Measurements from ENCODE around the gene MXD3. TPM values are rescaled to one million over a fixed set of nuclear protein-coding genes. Genes with fewer than 3 reads are reported as not detected.
A peak's percentile ranks its signal among the peaks of the same experiment; 100 is the strongest.

The MXD3 gene
- total and polyA plus RNA-seq, 8 donors = 3.0 to 55.0 (median 6.5) TPM

- Histone ChIP-seq H3K4me3 (no peak overlapping the region), H3K4me1 (peaks cover 5 to 25% (median 24%) of the 10 kb centered on the region in 3 donors), H3K9me3 (no peaks in the 10 kb centered on the region), H3K36me3 (peaks cover 0 to 19% (median 8%) of the 10 kb centered on the region in 3 donors), H3K27me3 (no peaks in the 10 kb centered on the region), H3K27ac (peak overlapping the region in 3 of 4 donors; percentile 41 to 54 (median 52))
- no peak for TF ChIP-seq CTCF (IDR thresholded peaks at IDR 0.05)
- intact Hi-C loops (cut with DNase I) = loop anchor here in 1 of 3 donors (2.0 kb wide), 1 partner anchor 16 kb away; no protein-coding TSS in a partner anchor
- 89 to 92% methylated on average over 19 of the region's 19 CpGs for WGBS, 2 donors
- peak in 1 of 6 donors; percentile 25 for DNase-seq
- no peak for FAIRE-seq
- ATAC-seq = no peak
Measured at GRCh38 chr5:177328545-177329231, 17.0 kb upstream of the MXD3 start.

GRCh38 chr5:177327539-177328522 is 16.1 kb upstream of the MXD3 start:
- WGBS, 2 donors = 56 to 70% methylated on average over 28 of the region's 28 CpGs
- FAIRE-seq (no peak), ATAC-seq (peak; percentile 21 to 49 (median 38)), DNase-seq (peak in 5 of 6 donors; percentile 51 to 75 (median 57))
- H3K4me3 ChIP-seq = no peak overlapping the region
- peaks cover 5 to 25% (median 24%) of the 10 kb centered on the region in 3 donors for H3K4me1 ChIP-seq
- intact Hi-C loops (cut with DNase I) = loop anchor here in 1 of 3 donors (2.0 kb wide), 1 partner anchor 17 kb away; no protein-coding TSS in a partner anchor
- peak overlapping the region; percentile 37 to 54 (median 46) for H3K27ac ChIP-seq
- TF ChIP-seq CTCF (IDR thresholded peaks at IDR 0.05) = no peak
- H3K9me3 ChIP-seq = no peaks in the 10 kb centered on the region
- H3K36me3 ChIP-seq = peaks cover 0 to 10% (median 3%) of the 10 kb centered on the region in 3 donors
- H3K27me3 ChIP-seq = no peaks in the 10 kb centered on the region

GRCh38 chr5:177325868-177326381 is 14.2 kb upstream of the MXD3 start:
- intact Hi-C loops (cut with DNase I) = no loop called here
- Histone ChIP-seq H3K4me3 (no peak overlapping the region), H3K27ac (peak overlapping the region in 3 of 4 donors; percentile 11 to 39 (median 28)), H3K36me3 (peaks cover 0 to 3% (median 0%) of the 10 kb centered on the region in 3 donors), H3K9me3 (no peaks in the 10 kb centered on the region), H3K4me1 (peaks cover 5 to 25% (median 24%) of the 10 kb centered on the region in 3 donors), H3K27me3 (no peaks in the 10 kb centered on the region)
- WGBS, 2 donors = 30 to 35% methylated on average over 1 of the region's 1 CpG
- no peak for FAIRE-seq
- ATAC-seq = peak; percentile 54 to 64 (median 57)
- no peak for TF ChIP-seq CTCF (IDR thresholded peaks at IDR 0.05)
- DNase-seq = peak in 1 of 6 donors; percentile 30

GRCh38 chr5:177320879-177321278 is 9.2 kb upstream of the MXD3 start:
- DNase-seq = peak in 2 of 6 donors; percentile 10 to 26
- no peak for TF ChIP-seq CTCF (IDR thresholded peaks at IDR 0.05)
- no peaks in the 10 kb centered on the region for H3K27me3 ChIP-seq
- H3K9me3 ChIP-seq = no peaks in the 10 kb centered on the region
- no peaks in the 10 kb centered on the region for H3K36me3 ChIP-seq
- peaks cover 7 to 10% (median 8%) of the 10 kb centered on the region in 3 donors for H3K4me1 ChIP-seq
- intact Hi-C loops (cut with DNase I) = no loop called here
- peak in 2 of 4 donors; percentile 16 to 36 for ATAC-seq
- FAIRE-seq = no peak
- no peak overlapping the region for H3K27ac ChIP-seq
- no peak overlapping the region for H3K4me3 ChIP-seq
- 93 to 95% methylated on average over 7 of the region's 7 CpGs for WGBS, 2 donors

Data from pancreas (tissue), 10 donors.